NCI-H345 treated with DMSO at 0.1 percent for 48 hours (cell line): Measurements from ENCODE around the gene MBD1.
A peak's percentile ranks its signal among the peaks of the same experiment; 100 is the strongest.
"Not testable (repeated sequence)": the region's sequence is repeated elsewhere in the genome, so short reads cannot be mapped to it uniquely, and the experiment has no call there.

Experiments
- DNase-seq: peaks from one replicate; lab custom pipeline; 2025; ENCODE audit not compliant: unreplicated experiment; lab: John Stamatoyannopoulos, UW

Gene MBD1

GRCh38 chr18:50293039-50293438 lies 11.7 kb upstream of the MBD1 start:
- DNase-seq: no peak

DNA sequence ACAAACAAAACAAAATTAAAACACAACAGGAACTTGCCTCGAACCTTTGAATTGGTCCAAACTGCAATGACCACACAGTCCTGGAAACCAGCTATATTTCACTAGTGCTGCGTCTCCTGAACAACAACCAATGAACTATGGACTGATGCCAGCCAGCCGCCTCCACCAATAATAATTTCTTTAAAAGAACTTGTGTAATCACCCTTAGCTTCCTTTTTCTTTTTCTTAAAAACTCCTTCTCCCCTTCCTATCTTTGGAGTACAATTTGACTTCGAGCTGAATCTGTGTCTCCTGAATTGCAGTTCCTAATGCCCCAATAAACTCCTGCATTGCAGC lies 7.8 kb upstream of the MBD1 start:
- no peak for DNase-seq

GRCh38 chr18:50288348-50289107 lies 7.2 kb upstream of the MBD1 start:
- DNase-seq: not testable (repeated sequence)

- peak; percentile 99 for DNase-seq
These were observed 6.4 kb upstream of the MBD1 start, which contains the start of gene CXXC1 for GRCh38 chr18:50287441-50288347. Gene CXXC1 (minus strand): TSS chr18:50287692. CDS start chr18:50287589, 103 bp downstream.

GRCh38 chr18:50287028-50287440 lies 5.7 kb upstream of the MBD1 start:
- DNase-seq: no peak

GRCh38 chr18:50286391-50287027 lies 5.2 kb upstream of the MBD1 start:
- no peak for DNase-seq

- DNase-seq: no peak
These were observed 4.5 kb upstream of the MBD1 start for GRCh38 chr18:50285631-50286321.

GRCh38 chr18:50285071-50285470 lies 3.7 kb upstream of the MBD1 start:
- no peak for DNase-seq

- DNase-seq: no peak
These were observed 3.0 kb upstream of the MBD1 start for GRCh38 chr18:50284255-50284885.

DNA sequence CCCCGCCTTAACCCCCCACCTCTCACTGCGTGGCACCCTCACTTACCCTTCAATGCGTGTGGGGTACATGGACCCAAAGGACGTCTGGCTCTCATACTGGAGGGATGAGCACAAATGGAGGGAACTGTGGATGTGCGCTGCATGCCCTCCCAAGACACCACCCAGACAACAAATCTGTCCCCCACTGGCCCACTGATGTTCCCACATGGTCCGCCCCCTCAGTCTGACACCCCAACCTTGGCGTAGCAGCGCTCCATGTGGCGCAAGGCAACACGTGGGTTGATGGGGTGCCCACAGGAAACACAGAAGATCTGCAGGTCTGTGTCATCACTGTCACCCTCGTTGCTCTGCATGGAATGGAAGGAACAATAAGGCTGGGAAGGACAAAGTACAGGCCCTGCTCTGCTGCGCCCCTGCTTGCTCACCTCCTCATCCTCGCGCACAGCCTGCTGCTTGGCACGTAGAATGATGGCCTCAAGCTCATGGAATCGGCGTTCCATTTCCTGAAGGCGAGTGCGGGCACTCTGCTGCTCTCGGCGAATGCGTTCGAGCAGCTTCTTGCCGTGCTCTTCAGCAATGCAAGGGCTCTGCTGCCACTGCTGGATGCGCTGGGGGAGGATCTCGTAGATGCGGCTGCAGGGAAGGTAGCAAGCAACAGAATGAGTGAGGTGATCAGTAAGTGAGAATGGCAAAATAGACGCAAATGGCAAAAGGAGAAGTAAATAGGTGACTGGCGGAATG lies 2.3 kb upstream of the MBD1 start:
- no peak for DNase-seq

DNA sequence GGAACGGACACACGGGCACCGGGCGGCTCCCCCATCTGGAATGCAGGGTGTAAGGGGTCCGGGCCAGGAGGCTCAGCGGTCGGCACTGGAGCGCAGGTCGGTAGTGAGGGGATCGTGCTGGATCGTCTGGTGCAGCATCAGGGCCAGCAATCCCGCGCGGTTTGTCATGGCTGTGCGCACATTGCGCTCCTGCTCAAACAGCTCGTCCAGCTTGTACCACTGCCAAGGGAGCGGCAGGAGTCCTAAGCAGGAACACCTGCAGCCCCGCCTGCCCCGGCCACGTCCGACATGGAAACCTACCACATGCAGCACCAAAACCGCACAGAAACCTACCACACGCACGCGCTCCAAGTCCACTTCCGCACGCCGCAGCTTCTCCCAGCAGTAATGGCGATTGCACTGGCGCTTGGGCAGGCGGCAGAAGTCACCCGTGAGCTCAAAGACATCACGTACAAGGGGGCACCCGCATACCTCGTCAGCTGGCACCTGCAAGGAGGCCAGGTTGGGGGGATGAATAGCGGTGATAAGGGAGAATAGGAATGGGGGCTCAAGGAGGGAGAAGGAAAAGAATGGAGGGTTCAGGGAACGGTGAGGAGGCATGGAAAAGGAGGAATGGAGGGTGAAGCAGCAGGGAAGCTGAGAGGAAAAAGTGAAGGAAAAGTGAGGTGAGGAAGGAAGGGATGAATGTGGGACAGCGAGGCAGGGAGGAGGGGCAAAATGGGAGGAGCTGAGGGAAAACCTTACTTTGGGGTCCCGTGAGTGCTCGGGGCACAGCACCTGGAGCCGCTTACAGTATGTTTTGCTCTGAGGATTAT lies 1.4 kb upstream of the MBD1 start:
- no peak for DNase-seq

DNA sequence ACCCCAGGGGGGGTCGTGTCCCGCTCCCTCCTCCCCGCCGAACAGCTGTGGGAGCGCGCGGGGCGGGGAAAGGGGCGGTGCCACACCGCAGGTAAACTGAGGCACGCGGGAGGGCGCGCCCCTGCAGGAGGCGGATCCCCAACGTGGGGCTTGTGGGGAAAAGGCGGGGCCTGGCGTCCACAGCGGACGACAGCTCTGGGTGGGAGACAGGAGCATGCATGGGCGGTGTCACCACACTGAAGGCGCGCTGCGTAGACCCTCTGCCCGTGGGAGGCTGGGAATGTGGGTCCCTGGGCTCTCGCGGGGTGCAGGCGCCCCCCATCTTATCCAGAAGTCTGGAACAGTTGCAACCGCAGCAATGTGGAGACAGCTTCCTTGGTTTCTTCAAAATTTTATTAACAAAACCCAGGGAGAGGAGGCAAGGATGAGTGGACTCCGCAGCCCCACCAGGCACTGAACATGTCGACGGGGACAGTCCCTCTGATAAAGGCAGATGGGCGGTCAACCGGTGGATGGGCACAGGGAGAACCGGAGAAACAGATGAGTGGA lies 723 bp upstream of the MBD1 start:
- DNase-seq: no peak

DNA sequence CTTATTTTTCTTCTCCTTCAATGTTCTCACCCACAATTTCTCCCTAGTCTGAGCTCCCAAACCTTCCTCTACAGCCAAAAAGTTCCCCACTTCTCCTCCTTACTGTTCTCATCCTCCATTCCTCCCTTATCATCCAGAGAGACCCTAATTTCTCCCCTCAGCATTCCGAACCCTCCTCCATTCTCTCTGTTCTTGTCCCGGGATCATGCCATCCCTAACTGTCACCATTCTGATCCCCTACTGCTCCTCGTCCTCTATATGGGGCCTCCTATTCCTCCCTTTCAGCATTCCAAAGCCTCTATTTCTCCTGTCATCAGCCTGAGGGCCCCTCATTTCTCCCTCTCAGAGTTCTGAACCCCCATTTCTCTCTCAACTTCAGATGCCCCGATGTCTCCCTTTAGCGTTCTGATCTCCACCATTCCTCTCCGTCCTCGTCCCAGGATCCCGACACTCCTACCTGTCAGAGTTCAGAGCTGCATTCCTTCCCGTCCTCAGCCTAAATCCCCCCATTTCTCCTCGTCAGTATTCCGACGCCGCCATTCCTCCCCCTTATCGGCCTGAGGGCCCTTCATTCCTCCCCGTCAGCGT lies 522 bp downstream of the MBD1 start:
- no peak for DNase-seq

GRCh38 chr18:50279752-50280151 lies 1.6 kb downstream of the MBD1 start:
- DNase-seq: no peak

DNA sequence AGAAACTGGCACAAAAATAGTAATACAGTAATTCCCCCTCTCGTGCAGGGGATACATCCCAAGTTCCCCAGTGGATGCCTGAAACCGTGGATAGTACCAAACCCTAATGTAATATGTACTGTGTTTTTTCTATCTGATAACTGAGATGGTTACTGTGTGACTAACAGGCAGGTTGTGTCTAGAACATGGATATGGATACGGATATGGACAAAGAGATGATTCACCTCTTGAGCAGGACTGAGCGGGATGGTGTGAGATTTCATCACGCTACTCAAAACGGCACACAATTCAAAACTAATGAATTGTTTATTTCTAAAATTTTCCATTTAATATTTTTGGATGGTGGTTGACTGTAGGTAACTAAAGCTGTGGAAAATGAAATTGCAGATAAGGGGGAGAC lies 3.4 kb downstream of the MBD1 start:
- DNase-seq: no peak

DNA sequence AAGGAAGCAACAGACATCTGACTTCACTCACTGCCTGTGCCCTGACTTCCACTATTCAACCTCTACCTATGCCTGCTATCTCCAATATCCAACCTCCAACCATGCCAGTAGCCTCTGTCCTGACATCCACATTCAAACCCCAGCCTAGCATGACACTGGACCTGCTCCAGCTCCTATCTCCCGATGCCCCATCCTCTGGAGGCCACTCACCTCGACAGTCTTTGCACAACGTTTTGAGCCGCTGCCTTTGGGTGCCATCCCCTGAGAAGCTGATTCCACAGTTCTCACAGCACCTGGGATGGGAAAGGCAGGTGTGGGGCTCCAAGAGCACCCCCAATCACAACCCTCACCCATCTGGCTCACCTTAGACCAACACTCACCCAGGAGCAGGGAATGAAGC lies 4.9 kb downstream of the MBD1 start:
- no peak for DNase-seq

GRCh38 chr18:50275503-50276036 lies 5.8 kb downstream of the MBD1 start:
- no peak for DNase-seq

DNA sequence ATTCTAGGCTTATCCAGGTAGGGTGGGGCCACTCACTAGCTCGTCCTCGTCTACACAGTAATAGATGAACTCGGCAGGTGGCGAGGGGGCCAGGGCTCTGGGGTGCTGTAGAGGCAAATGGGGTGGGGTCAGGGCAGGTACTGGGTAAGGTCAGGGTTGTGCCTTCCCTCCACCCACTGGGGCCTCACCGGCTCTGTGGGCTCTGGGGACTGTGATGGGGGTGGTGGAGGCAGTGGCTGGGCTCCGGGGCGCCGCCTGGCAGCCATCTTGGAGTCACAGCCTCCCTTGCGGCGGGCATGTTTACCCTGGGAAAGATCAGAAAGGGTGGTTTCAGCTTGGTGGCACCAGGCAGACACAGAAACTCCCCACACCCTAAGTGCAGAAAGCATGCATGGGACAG lies 6.4 kb downstream of the MBD1 start:
- DNase-seq: no peak
